HG02610 (cell line): ENCODE results near the gene TEAD1.
"Not testable (repeated sequence)": the region's sequence is repeated elsewhere in the genome, so short reads cannot be mapped to it uniquely, and the experiment has no call there.

ENCODE experiments used
- ATAC-seq: cut with Tn5 transposase; IDR thresholded peaks from one replicate; pipeline ENCODE4 v1.9.1; 2021; ENCODE audit warnings: mild to moderate bottlenecking, moderate library complexity; ENCODE audit not compliant: unreplicated experiment

The TEAD1 gene

GRCh38 chr11:12733091-12733490 lies 58.9 kb downstream of the TEAD1 start:
- ATAC-seq, result no peak

GRCh38 chr11:12734625-12735024 lies 60.4 kb downstream of the TEAD1 start:
- no peak for ATAC-seq

- ATAC-seq, result no peak
These were observed 61.0 kb downstream of the TEAD1 start for GRCh38 chr11:12735262-12735661.

- ATAC-seq, result no peak
These were observed 62.8 kb downstream of the TEAD1 start for GRCh38 chr11:12737024-12737423.

- ATAC-seq, result no peak
These were observed 67.5 kb downstream of the TEAD1 start for GRCh38 chr11:12741671-12742216.

GRCh38 chr11:12743834-12744449 lies 69.7 kb downstream of the TEAD1 start:
- no peak for ATAC-seq

- ATAC-seq, result no peak
These were observed 70.7 kb downstream of the TEAD1 start for GRCh38 chr11:12744826-12745502.

- no peak for ATAC-seq
These were observed 71.6 kb downstream of the TEAD1 start for GRCh38 chr11:12745787-12746186.

- no peak for ATAC-seq
These were observed 72.4 kb downstream of the TEAD1 start for GRCh38 chr11:12746593-12747097.

GRCh38 chr11:12748561-12748960 lies 74.3 kb downstream of the TEAD1 start:
- no peak for ATAC-seq

- no peak for ATAC-seq
These were observed 75.2 kb downstream of the TEAD1 start for GRCh38 chr11:12749442-12749841.

GRCh38 chr11:12750181-12750580 lies 76.0 kb downstream of the TEAD1 start:
- no peak for ATAC-seq

GRCh38 chr11:12752868-12753524 lies 78.8 kb downstream of the TEAD1 start:
- no peak for ATAC-seq

- no peak for ATAC-seq
These were observed 79.8 kb downstream of the TEAD1 start for GRCh38 chr11:12754021-12754420.

GRCh38 chr11:12754582-12755234 lies 80.5 kb downstream of the TEAD1 start:
- no peak for ATAC-seq

- ATAC-seq, result no peak
These were observed 81.6 kb downstream of the TEAD1 start for GRCh38 chr11:12755510-12756453.

GRCh38 chr11:12756454-12756806 lies 82.2 kb downstream of the TEAD1 start:
- ATAC-seq, result no peak

GRCh38 chr11:12756867-12757266 lies 82.6 kb downstream of the TEAD1 start:
- ATAC-seq, result no peak

GRCh38 chr11:12757416-12757815 lies 83.2 kb downstream of the TEAD1 start:
- no peak for ATAC-seq

GRCh38 chr11:12758117-12758516 lies 83.9 kb downstream of the TEAD1 start:
- not testable (repeated sequence) for ATAC-seq
